Neural cell (in vitro differentiated cells): Measurements from ENCODE around the gene VCX3A. TPM values are rescaled to one million over a fixed set of nuclear protein-coding genes. Genes with fewer than 3 reads are reported as not detected.

Experiments used
- H2AFZ ChIP-seq: fragments of 200-600, 300-800 bp; sonication (generic), shearing (Covaris generic); 2 replicates; pipeline ENCODE4 v1.6.0; 2014; ENCODE audit warnings: low read depth, mild to moderate bottlenecking, antibody characterized with exemption, low read length, moderate library complexity
- H3F3A ChIP-seq: fragments of 200-600 bp; shearing (Covaris generic); 2 replicates; pipeline ENCODE4 v1.6.1; 2016; ENCODE audit warnings: mild to moderate bottlenecking, moderate library complexity, mixed read lengths, antibody characterized with exemption, low read length; ENCODE audit not compliant: insufficient read depth, poor library complexity, severe bottlenecking
- H3K27ac ChIP-seq: fragments of 200-600, 300-800 bp; sonication (generic), shearing (Covaris generic); 2 replicates; pipeline ENCODE4 v1.5.1; 2014; ENCODE audit warnings: mild to moderate bottlenecking, low read length, moderate library complexity
- H3K27me3 ChIP-seq: fragments of 300-800, 200-600 bp; sonication (generic), shearing (Covaris generic); 2 replicates; pipeline ENCODE4 v1.6.0; 2014; ENCODE audit warnings: mild to moderate bottlenecking, low read depth, low read length, moderate library complexity; ENCODE audit not compliant: insufficient read depth
- H3K36me3 ChIP-seq: fragments of 300-800, 200-600 bp; sonication (generic), shearing (Covaris generic); 2 replicates; pipeline ENCODE4 v1.5.1; 2014; ENCODE audit warnings: mild to moderate bottlenecking, antibody characterized with exemption, low read length, moderate library complexity; ENCODE audit not compliant: insufficient read depth
- H3K4me2 ChIP-seq: fragments of 300-800, 200-600 bp; sonication (generic), shearing (Covaris generic); 2 replicates; pipeline ENCODE4 v1.6.0; 2014; ENCODE audit warnings: mild to moderate bottlenecking, low read length
- H3K4me3 ChIP-seq: fragments of 300-800, 200-600 bp; sonication (generic), shearing (Covaris generic); 2 replicates; pipeline ENCODE4 v1.5.1; 2014; ENCODE audit warnings: mild to moderate bottlenecking, low read length, moderate library complexity
- H3K79me2 ChIP-seq: fragments of 200-600 bp; shearing (Covaris generic); replicated peaks from 2 replicates; pipeline ENCODE4 v1.6.0; 2014; ENCODE audit warnings: mild to moderate bottlenecking, low read length, moderate library complexity; ENCODE audit not compliant: insufficient read depth
- H3K9ac ChIP-seq: fragments of 300-800, 200-600 bp; sonication (generic), shearing (Covaris generic); 2 replicates; pipeline ENCODE4 v1.6.1; 2016; ENCODE audit warnings: mild to moderate bottlenecking, low read length, mixed read lengths
- H3K9me2 ChIP-seq: fragments of 200-600 bp; shearing (Covaris generic); 2 replicates; pipeline ENCODE4 v1.6.1; 2016; ENCODE audit warnings: mild to moderate bottlenecking, low read length, mixed read lengths; ENCODE audit not compliant: insufficient read depth
- H3K9me3 ChIP-seq: fragments of 200-600, 300-800 bp; sonication (generic), shearing (Covaris generic); 2 replicates; pipeline ENCODE4 v1.6.1; 2016; ENCODE audit warnings: mild to moderate bottlenecking, mixed run types, low read length, moderate library complexity, mixed read lengths
- H4K20me1 ChIP-seq: fragments of 200-600 bp; shearing (Covaris generic); 2 replicates; pipeline ENCODE4 v1.6.1; 2016; ENCODE audit warnings: mild to moderate bottlenecking, mixed run types; ENCODE audit not compliant: insufficient read depth
- CTCF ChIP-seq: fragments of 450-650 bp; IDR thresholded peaks from 2 replicates; pipeline ENCODE4 v1.5.1; 2014; ENCODE audit warnings: antibody characterized with exemption, mild to moderate bottlenecking, moderate library complexity; ENCODE audit not compliant: poor library complexity, severe bottlenecking
- EP300 ChIP-seq: fragments of 450-650 bp; conservative IDR thresholded peaks from 2 replicates; pipeline ENCODE4 v1.6.1; 2014; ENCODE audit warnings: antibody characterized with exemption, mild to moderate bottlenecking, moderate library complexity; ENCODE audit not compliant: poor library complexity, severe bottlenecking
- EZH2 ChIP-seq: fragments of 200-600, 300-800 bp; shearing (Covaris generic), sonication (generic); IDR thresholded peaks from 2 replicates; pipeline ENCODE4 v1.6.1; 2014; ENCODE audit warnings: antibody characterized with exemption, low read length, borderline replicate concordance, mild to moderate bottlenecking; ENCODE audit not compliant: insufficient read depth, poor library complexity, severe bottlenecking
- MXI1 ChIP-seq: fragments of 450-650 bp; conservative IDR thresholded peaks from 2 replicates; pipeline ENCODE4 v1.6.1; 2014; ENCODE audit warnings: antibody characterized with exemption, mild to moderate bottlenecking; ENCODE audit not compliant: poor library complexity, severe bottlenecking
- POLR2AphosphoS5 ChIP-seq: IDR thresholded peaks from 2 replicates; pipeline ENCODE4 v1.6.1; 2012
- RAD21 ChIP-seq: fragments of 450-650 bp; conservative IDR thresholded peaks from 2 replicates; pipeline ENCODE4 v1.6.1; 2014; ENCODE audit warnings: antibody characterized with exemption, mild to moderate bottlenecking, moderate library complexity
- REST ChIP-seq: IDR thresholded peaks from 2 replicates; pipeline ENCODE4 v1.6.1; 2012; ENCODE audit warnings: borderline replicate concordance
- SMC3 ChIP-seq: fragments of 450-650 bp; conservative IDR thresholded peaks from 2 replicates; pipeline ENCODE4 v1.6.1; 2014; ENCODE audit warnings: antibody characterized with exemption, mild to moderate bottlenecking, moderate library complexity; ENCODE audit not compliant: poor library complexity
- TAF1 ChIP-seq: IDR thresholded peaks from 2 replicates; pipeline ENCODE4 v1.6.1; 2012; ENCODE audit warnings: low read depth
- polyA plus RNA-seq: library from polyadenylated mRNA; depleted of rRNA; stranded (reverse); fragments of >200 nt; gene quantifications from 2 replicates; pipeline ENCODE4 v1.2.3, GENCODE V29; 2014

Gene VCX3A
- polyA plus RNA-seq, 1 donor from 2014 or later = 0.87 TPM

- H3K79me2 ChIP-seq = no peaks in the 10 kb centered on the region
- TF ChIP-seq RAD21 = no peak
- no peak for TF ChIP-seq POLR2AphosphoS5
- no peak for TF ChIP-seq SMC3
- TF ChIP-seq REST = no peak
- TF ChIP-seq TAF1 = no peak
- TF ChIP-seq CTCF = no peak
- TF ChIP-seq EP300 = no peak
- TF ChIP-seq MXI1 = no peak
- no peak for TF ChIP-seq EZH2
- no peaks in the 10 kb centered on the region for H4K20me1 ChIP-seq
- no peaks in the 10 kb centered on the region for H3K27me3 ChIP-seq
- H3K36me3 ChIP-seq = no peaks in the 10 kb centered on the region
- H3K9me3 ChIP-seq = no peaks in the 10 kb centered on the region
- H3K27ac ChIP-seq = no peak overlapping the region
- H2AFZ ChIP-seq = no peak overlapping the region
- H3K4me3 ChIP-seq = no peak overlapping the region
- H3K9me2 ChIP-seq = no peaks in the 10 kb centered on the region
- H3F3A ChIP-seq = no peaks in the 10 kb centered on the region
- H3K9ac ChIP-seq = no peak overlapping the region
- no peak overlapping the region for H3K4me2 ChIP-seq
These were observed 28.5 kb downstream of the VCX3A start for GRCh38 chrX:6506444-6506843.

- H2AFZ ChIP-seq = no peak overlapping the region
- no peak overlapping the region for H3K4me2 ChIP-seq
- no peaks in the 10 kb centered on the region for H3K36me3 ChIP-seq
- no peak overlapping the region for H3K27ac ChIP-seq
- H3F3A ChIP-seq = no peaks in the 10 kb centered on the region
- H3K27me3 ChIP-seq = no peaks in the 10 kb centered on the region
- H3K9ac ChIP-seq = no peak overlapping the region
- no peak for TF ChIP-seq TAF1
- TF ChIP-seq RAD21 = no peak
- no peak for TF ChIP-seq POLR2AphosphoS5
- TF ChIP-seq EP300 = no peak
- no peak for TF ChIP-seq MXI1
- no peak for TF ChIP-seq SMC3
- no peak for TF ChIP-seq CTCF
- TF ChIP-seq REST = no peak
- no peak for TF ChIP-seq EZH2
- H3K79me2 ChIP-seq = no peaks in the 10 kb centered on the region
- H3K9me2 ChIP-seq = no peaks in the 10 kb centered on the region
- H4K20me1 ChIP-seq = no peaks in the 10 kb centered on the region
- H3K9me3 ChIP-seq = no peaks in the 10 kb centered on the region
- no peak overlapping the region for H3K4me3 ChIP-seq
These were observed 29.0 kb downstream of the VCX3A start for GRCh38 chrX:6505960-6506359.
